Mesenchymal stem cell (in vitro differentiated cells and primary cell): ENCODE data around the gene CEP63.

Source experiments
- DNase-seq: peaks from one replicate; pipeline ENCODE4 v3.0.0-alpha.2; 2013
- H2AFZ ChIP-seq: one replicate; pipeline ENCODE4 v1.6.1; 2013; ENCODE audit warnings: low read depth, mild to moderate bottlenecking, control low read depth, inconsistent platforms, low read length, moderate library complexity
- H2AK5ac ChIP-seq: 2 replicates; pipeline ENCODE4 v1.6.1; 2013; ENCODE audit warnings: low read length, moderate library complexity, mild to moderate bottlenecking, inconsistent platforms; ENCODE audit not compliant: severe bottlenecking
- H2BK120ac ChIP-seq: one replicate; pipeline ENCODE4 v1.6.1; 2013; ENCODE audit warnings: low read depth, mild to moderate bottlenecking, inconsistent platforms, low read length, moderate library complexity
- H2BK12ac ChIP-seq, 2 experiments: one replicate each; pipeline ENCODE4 v1.6.1; 2013; ENCODE audit warnings: inconsistent platforms in 2 of 2, low read length in 2 of 2, mild to moderate bottlenecking in 2 of 2, moderate library complexity in 2 of 2, control low read depth in 1 of 2
- H2BK15ac ChIP-seq: one replicate; pipeline ENCODE4 v1.6.1; 2013; ENCODE audit warnings: mild to moderate bottlenecking, low read depth, inconsistent platforms; ENCODE audit not compliant: poor library complexity, severe bottlenecking
- H2BK5ac ChIP-seq: 2 replicates; pipeline ENCODE4 v1.6.1; 2013; ENCODE audit warnings: low read depth, mild to moderate bottlenecking, low read length, control low read depth, inconsistent platforms; ENCODE audit not compliant: poor library complexity, severe bottlenecking
- H3K14ac ChIP-seq, 2 experiments: one replicate each; pipeline ENCODE4 v1.6.1; 2013; ENCODE audit warnings: inconsistent platforms in 2 of 2, low read length in 2 of 2, control low read depth in 1 of 2, mild to moderate bottlenecking in 1 of 2, moderate library complexity in 1 of 2
- H3K18ac ChIP-seq, 2 experiments: one replicate each; pipeline ENCODE4 v1.6.1; 2013; ENCODE audit warnings: inconsistent platforms in 2 of 2, low read length in 2 of 2, control low read depth in 1 of 2, low read depth in 1 of 2, mild to moderate bottlenecking in 1 of 2
- H3K23ac ChIP-seq, 2 experiments: one replicate each; pipeline ENCODE4 v1.6.1; 2013; ENCODE audit warnings: inconsistent platforms in 2 of 2, low read length in 2 of 2, mild to moderate bottlenecking in 2 of 2, moderate library complexity in 2 of 2, control low read depth in 1 of 2
- H3K27ac ChIP-seq: 2 replicates; pipeline ENCODE4 v1.5.1; 2013; ENCODE audit warnings: mild to moderate bottlenecking, moderate library complexity, low read length, control low read depth, inconsistent platforms; ENCODE audit not compliant: poor library complexity, severe bottlenecking
- H3K27me3 ChIP-seq, 2 experiments: 2 replicates each; pipeline versions ENCODE4 v1.6.1 to v1.7.0; 2013; ENCODE audit warnings: low read length in 2 of 2, mild to moderate bottlenecking in 2 of 2, moderate library complexity in 2 of 2, control low read depth in 1 of 2, inconsistent platforms in 1 of 2; ENCODE audit not compliant: control insufficient read depth in 1 of 2, insufficient read depth in 1 of 2
- H3K36me3 ChIP-seq, 2 experiments: 2 replicates each; pipeline versions ENCODE4 v1.6.1 to v1.7.0; 2013; ENCODE audit warnings: low read length in 2 of 2, control low read depth in 1 of 2, inconsistent platforms in 1 of 2, low read depth in 1 of 2, mild to moderate bottlenecking in 1 of 2; ENCODE audit not compliant: insufficient read depth in 2 of 2, control insufficient read depth in 1 of 2
- H3K4ac ChIP-seq, 2 experiments: one replicate each; pipeline ENCODE4 v1.6.1; 2013; ENCODE audit warnings: inconsistent platforms in 2 of 2, low read length in 2 of 2, mild to moderate bottlenecking in 2 of 2, moderate library complexity in 2 of 2, control low read depth in 1 of 2, low read depth in 1 of 2
- H3K4me1 ChIP-seq: 2 replicates; pipeline ENCODE4 v1.6.1; 2013; ENCODE audit warnings: low read depth, low read length, control low read depth; ENCODE audit not compliant: control insufficient read depth, insufficient read depth
- H3K4me2 ChIP-seq: 2 replicates; pipeline ENCODE4 v1.6.1; 2013; ENCODE audit warnings: low read length, mild to moderate bottlenecking, inconsistent platforms; ENCODE audit not compliant: poor library complexity, severe bottlenecking
- H3K4me3 ChIP-seq, 2 experiments: 2 replicates each; pipeline versions ENCODE4 v1.5.1 to v1.7.0; 2013; ENCODE audit warnings: low read length in 2 of 2, mild to moderate bottlenecking in 2 of 2, control low read depth in 1 of 2, low read depth in 1 of 2; ENCODE audit not compliant: insufficient read depth in 1 of 2
- H3K79me1 ChIP-seq: replicated peaks from 2 replicates; pipeline ENCODE4 v1.6.1; 2013; ENCODE audit warnings: mild to moderate bottlenecking, control low read depth, low read length, inconsistent platforms; ENCODE audit not compliant: poor library complexity, severe bottlenecking
- H3K9ac ChIP-seq: 2 replicates; pipeline ENCODE4 v1.7.0; 2013; ENCODE audit warnings: mild to moderate bottlenecking, low read length, moderate library complexity
- H3K9me3 ChIP-seq: 2 replicates; pipeline ENCODE4 v1.7.0; 2013; ENCODE audit warnings: mild to moderate bottlenecking, low read length; ENCODE audit not compliant: control insufficient read depth
- H4K8ac ChIP-seq: one replicate; pipeline ENCODE4 v1.6.1; 2013; ENCODE audit warnings: inconsistent platforms, mild to moderate bottlenecking, low read length, moderate library complexity
- H4K91ac ChIP-seq: one replicate; pipeline ENCODE4 v1.6.1; 2013; ENCODE audit warnings: mild to moderate bottlenecking, low read length, inconsistent platforms
- WGBS: methylation state at CpG from one replicate; pipeline ENCODE4 v1.1.7; 2013; ENCODE audit warnings: mixed read lengths; 5-methylcytosine and 5-hydroxymethylcytosine counted together

The CEP63 gene

GRCh38 chr3:134619884-134620445 lies 134.1 kb downstream of the CEP63 start:
- Histone ChIP-seq H3K9me3 (no peaks in the 10 kb centered on the region), H2AK5ac (no peak overlapping the region), H3K4me3 (no peak overlapping the region), H3K27me3 (peaks cover 0 to 4% of the 10 kb centered on the region in 2 experiments), H3K4ac (no peak overlapping the region), H3K23ac (no peak overlapping the region), H3K4me1 (no peaks in the 10 kb centered on the region), H3K4me2 (no peak overlapping the region), H4K8ac (no peak overlapping the region), H4K91ac (no peak overlapping the region), H2BK120ac (no peak overlapping the region), H3K27ac (no peak overlapping the region), H2BK5ac (no peak overlapping the region), H2BK15ac (no peak overlapping the region), H3K9ac (no peak overlapping the region), H2AFZ (no peak overlapping the region), H3K18ac (no peak overlapping the region), H3K36me3 (peaks cover 0 to 4% of the 10 kb centered on the region in 2 experiments), H3K14ac (no peak overlapping the region), H3K79me1 (no peaks in the 10 kb centered on the region), H2BK12ac (no peak overlapping the region)
- no peak for DNase-seq
- WGBS, result 80% methylated on average over 7 of the region's 8 CpGs

GRCh38 chr3:134620476-134621115 lies 134.7 kb downstream of the CEP63 start:
- no peaks in the 10 kb centered on the region for H3K79me1 ChIP-seq
- no peak overlapping the region for H2BK120ac ChIP-seq
- H3K14ac ChIP-seq, result peak overlapping the region in 1 of 2 experiments; percentile 33
- no peak overlapping the region for H2BK15ac ChIP-seq
- no peak overlapping the region for H3K27ac ChIP-seq
- no peak overlapping the region for H3K23ac ChIP-seq
- no peak overlapping the region for H3K4ac ChIP-seq
- no peak overlapping the region for H2BK5ac ChIP-seq
- H3K27me3 ChIP-seq, result peaks cover 0 to 3% of the 10 kb centered on the region in 2 experiments
- H3K4me2 ChIP-seq, result no peak overlapping the region
- H2BK12ac ChIP-seq, result no peak overlapping the region
- DNase-seq, result no peak
- no peak overlapping the region for H4K8ac ChIP-seq
- H4K91ac ChIP-seq, result no peak overlapping the region
- H2AK5ac ChIP-seq, result no peak overlapping the region
- no peak overlapping the region for H2AFZ ChIP-seq
- H3K4me3 ChIP-seq, result no peak overlapping the region
- no peak overlapping the region for H3K18ac ChIP-seq
- no peaks in the 10 kb centered on the region for H3K4me1 ChIP-seq
- H3K9ac ChIP-seq, result no peak overlapping the region
- WGBS, result 58% methylated on average over 5 of the region's 5 CpGs
- H3K36me3 ChIP-seq, result peaks cover 0 to 4% of the 10 kb centered on the region in 2 experiments
- no peaks in the 10 kb centered on the region for H3K9me3 ChIP-seq

DNA sequence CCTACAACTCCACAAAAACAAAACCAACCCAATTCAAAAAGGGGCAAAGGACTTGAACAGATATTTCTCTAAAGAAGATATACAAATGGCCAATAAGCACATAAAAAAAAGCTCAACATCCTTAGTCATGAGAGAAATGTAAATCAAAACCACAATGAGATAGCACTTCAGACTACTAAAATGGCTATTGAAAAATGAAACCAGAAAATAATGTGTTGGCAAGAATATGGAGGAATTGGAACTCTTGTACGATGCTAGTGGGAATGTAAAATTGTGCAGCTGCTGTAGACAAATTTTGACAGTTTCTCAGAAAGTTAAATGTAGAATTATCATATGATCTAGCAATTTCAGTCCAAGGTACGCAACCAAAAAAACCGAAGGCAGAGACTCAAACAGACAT lies 136.0 kb downstream of the CEP63 start:
- H3K27ac ChIP-seq, result no peak overlapping the region
- no peak overlapping the region for H2BK12ac ChIP-seq
- H2AK5ac ChIP-seq, result no peak overlapping the region
- WGBS, result 73% methylated on average over 2 of the region's 3 CpGs
- H3K27me3 ChIP-seq, result no peaks in the 10 kb centered on the region
- no peak overlapping the region for H3K4me2 ChIP-seq
- H3K4ac ChIP-seq, result no peak overlapping the region
- H4K91ac ChIP-seq, result no peak overlapping the region
- H3K79me1 ChIP-seq, result no peaks in the 10 kb centered on the region
- H3K9me3 ChIP-seq, result no peaks in the 10 kb centered on the region
- H3K36me3 ChIP-seq, result peaks cover 0 to 4% of the 10 kb centered on the region in 2 experiments
- no peak overlapping the region for H3K18ac ChIP-seq
- H3K4me1 ChIP-seq, result no peaks in the 10 kb centered on the region
- DNase-seq, result no peak
- no peak overlapping the region for H4K8ac ChIP-seq
- no peak overlapping the region for H3K14ac ChIP-seq
- no peak overlapping the region for H2BK5ac ChIP-seq
- H2BK120ac ChIP-seq, result no peak overlapping the region
- no peak overlapping the region for H2AFZ ChIP-seq
- H3K23ac ChIP-seq, result no peak overlapping the region
- H2BK15ac ChIP-seq, result no peak overlapping the region
- H3K9ac ChIP-seq, result peak overlapping the region; percentile 33
- H3K4me3 ChIP-seq, result no peak overlapping the region

DNA sequence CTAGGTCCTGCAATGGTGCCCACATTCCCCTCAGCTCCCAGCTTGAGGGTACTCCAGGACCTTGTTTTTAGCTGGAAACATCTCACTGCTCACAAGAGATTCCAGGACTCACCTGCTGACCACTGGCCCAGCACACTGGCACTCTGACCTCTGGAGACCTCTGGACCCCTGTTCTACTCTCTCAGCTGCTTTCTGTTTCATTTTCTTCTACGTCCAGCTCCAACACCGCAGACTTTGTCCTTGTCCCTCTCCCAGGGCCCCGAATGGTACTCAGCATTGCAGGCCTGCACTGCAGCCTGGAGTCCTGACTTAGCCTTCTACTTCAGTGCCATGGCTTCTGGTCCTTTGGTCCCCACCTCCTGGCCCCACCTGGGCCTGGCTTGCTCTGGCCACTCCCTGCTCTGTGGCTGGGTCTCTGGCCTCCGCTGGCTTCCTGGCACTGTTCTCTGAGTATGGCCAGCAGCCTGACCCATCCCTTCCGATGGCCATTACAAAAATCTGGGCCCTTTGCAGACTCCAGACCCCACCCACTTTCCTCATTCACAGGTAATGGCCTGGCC lies 137.0 kb downstream of the CEP63 start:
- DNase-seq, result no peak
- Histone ChIP-seq H3K36me3 (peaks cover 0 to 4% of the 10 kb centered on the region in 2 experiments), H2BK120ac (no peak overlapping the region), H3K4ac (no peak overlapping the region), H4K91ac (no peak overlapping the region), H2BK12ac (no peak overlapping the region), H3K14ac (no peak overlapping the region), H3K27ac (no peak overlapping the region), H3K23ac (no peak overlapping the region), H4K8ac (no peak overlapping the region), H3K9ac (no peak overlapping the region), H3K27me3 (no peaks in the 10 kb centered on the region), H3K4me1 (no peaks in the 10 kb centered on the region), H3K4me3 (no peak overlapping the region), H2AK5ac (no peak overlapping the region), H2BK15ac (no peak overlapping the region), H3K4me2 (no peak overlapping the region), H3K9me3 (no peaks in the 10 kb centered on the region), H2BK5ac (no peak overlapping the region), H3K18ac (no peak overlapping the region), H3K79me1 (no peaks in the 10 kb centered on the region), H2AFZ (no peak overlapping the region)
- WGBS, result 69% methylated on average over 5 of the region's 5 CpGs
